Uterus (tissue), 2 donors: Measurements from ENCODE around the gene TFF3.

Source experiments
- CTCF ChIP-seq, 4 experiments: fragments of 200-600 bp in 2 of 4; fragments of 450-650 bp in 2 of 4; sonication (generic) in 2 of 4; IDR thresholded peaks; one replicate each; pipeline ENCODE4 v1.5.1; 2016 to 2019; ENCODE audit warnings: antibody characterized with exemption in 4 of 4, mild to moderate bottlenecking in 2 of 4, moderate library complexity in 1 of 4
- POLR2A ChIP-seq, 2 donors: fragments of 450-650 bp; IDR thresholded peaks; one replicate each; pipeline ENCODE4 v1.6.1; 2016; ENCODE audit warnings: antibody characterized with exemption in 2 of 2, mild to moderate bottlenecking in 1 of 2, moderate library complexity in 1 of 2

GRCh38 chr21:42340187-42341050, 25.2 kb upstream of the TFF3 start:
- no peak for TF ChIP-seq CTCF (IDR thresholded peaks at IDR 0.05)
- TF ChIP-seq POLR2A (IDR thresholded peaks at IDR 0.05): no peak
